T-helper 1 cell (primary cell): ENCODE results near the gene ALDH1L2.

Experiments used
- DNase-seq, 5 donors: peaks; one replicate each; pipeline ENCODE4 v3.0.0-alpha.2; 2012 to 2020

ALDH1L2 gene

GRCh38 chr12:104975587-104976343 lies 108.5 kb downstream of the ALDH1L2 start:
- no peak for DNase-seq

GRCh38 chr12:104974626-104975290 lies 109.5 kb downstream of the ALDH1L2 start:
- DNase-seq: no peak

GRCh38 chr12:104973250-104973649 lies 111.0 kb downstream of the ALDH1L2 start:
- no peak for DNase-seq

- DNase-seq: no peak
Observed at GRCh38 chr12:104971306-104971705, 113.0 kb downstream of the ALDH1L2 start.
